HepG2 (cell line): ENCODE results near the gene LRRIQ4. TPM values are rescaled to one million over a fixed set of nuclear protein-coding genes. Genes with fewer than 3 reads are reported as not detected.

Source experiments
- ATAC-seq: fragments of 200-7000 bp; cut with Tn5 transposase; 3 replicates; pipeline ENCODE4 v1.9.1; 2020; ENCODE audit warnings: mild to moderate bottlenecking, moderate library complexity
- BruUV-seq: library from RNA; stranded (reverse); fragments of 400-500 nt; replicated peaks from 2 replicates; lab custom pipeline; 2021; lab: Mats Ljungman, UMichigan
- CTCF ChIA-PET: fragments of 300-600 bp; formaldehyde crosslinking; extraction: SDS; loops from one replicate; lab custom pipeline; 2021; ENCODE audit warnings: low total read pairs, inconsistent platforms, low intra/inter-chr PET ratio; lab: Yijun Ruan, JAX
- POLR2A ChIA-PET: fragments of 350-600 bp; sonication (Branson Sonifier 250); formaldehyde crosslinking; loops from one replicate; lab custom pipeline; 2020; ENCODE audit warnings: antibody characterized with exemption, inconsistent platforms; lab: Yijun Ruan, JAX
- DNase-seq: peaks from one replicate; pipeline ENCODE4 v3.0.0-alpha.2; 2015; ENCODE audit warnings: low spot score
- FAIRE-seq: peaks from 3 replicates; lab custom pipeline; 2011; peaks lifted over from hg19 to GRCh38; lab: Jason Lieb, UNC
- H2AFZ ChIP-seq: one replicate; pipeline ENCODE4 v1.6.1; 2011; ENCODE audit warnings: low read length, inconsistent platforms
- H3K27ac ChIP-seq: fragments of 300-600 bp; 3 replicates; pipeline ENCODE4 v1.8.0; 2011; ENCODE audit warnings: mixed run types, mild to moderate bottlenecking, mixed read lengths, low read length, inconsistent platforms; ENCODE audit not compliant: insufficient read depth; ENCODE audit errors: extremely low read length
- H3K27me3 ChIP-seq, 2 experiments: fragments of 200-600 bp in 1 of 2; 2 replicates in 1 of 2; 3 replicates in 1 of 2; pipeline versions ENCODE4 v1.6.0 to v1.8.0; 2011; ENCODE audit warnings: low read length in 2 of 2, mild to moderate bottlenecking in 2 of 2, moderate library complexity in 2 of 2, inconsistent platforms in 1 of 2; ENCODE audit not compliant: insufficient read depth in 2 of 2, control insufficient read depth in 1 of 2
- H3K36me3 ChIP-seq, 2 experiments: fragments of 200-600 bp in 1 of 2; replicated peaks in 1 of 2; 2 replicates in 1 of 2; 3 replicates in 1 of 2; pipeline versions ENCODE4 v1.5.1 to v1.8.0; 2011; ENCODE audit warnings: low read length in 2 of 2, inconsistent platforms in 1 of 2; ENCODE audit not compliant: insufficient read depth in 2 of 2, control insufficient read depth in 1 of 2
- H3K4me1 ChIP-seq: 2 replicates; pipeline ENCODE4 v1.5.1; 2012; ENCODE audit warnings: low read length, inconsistent platforms; ENCODE audit not compliant: insufficient read depth
- H3K4me2 ChIP-seq: 2 replicates; pipeline ENCODE4 v1.6.0; 2011; ENCODE audit warnings: low read depth, low read length, inconsistent platforms
- H3K4me3 ChIP-seq, 3 experiments: fragments of 200-600 bp in 1 of 3; sonication (generic), shearing (Covaris generic) in 1 of 3; replicated peaks in 1 of 3; 2 replicates each; pipeline ENCODE4 v1.5.1; 2011 to 2016; ENCODE audit warnings: low read length in 3 of 3, inconsistent platforms in 2 of 3, low read depth in 2 of 3, mild to moderate bottlenecking in 2 of 3, control low read depth in 1 of 3, mixed read lengths in 1 of 3; ENCODE audit not compliant: insufficient read depth in 1 of 3
- H3K79me2 ChIP-seq: one replicate; pipeline ENCODE4 v1.6.1; 2011; ENCODE audit warnings: low read length, inconsistent platforms; ENCODE audit not compliant: insufficient read depth
- H3K9ac ChIP-seq: 2 replicates; pipeline ENCODE4 v1.6.0; 2011; ENCODE audit warnings: mild to moderate bottlenecking, low read depth, low read length, inconsistent platforms; ENCODE audit not compliant: insufficient read depth
- H3K9me3 ChIP-seq: 2 replicates; pipeline ENCODE4 v1.5.1; 2012; ENCODE audit warnings: mild to moderate bottlenecking, low read length
- H4K20me1 ChIP-seq: 2 replicates; pipeline ENCODE4 v1.6.0; 2011; ENCODE audit warnings: inconsistent platforms, mild to moderate bottlenecking, low read length, moderate library complexity; ENCODE audit not compliant: insufficient read depth
- AHDC1 ChIP-seq: sonication (generic); formaldehyde crosslinking; IDR thresholded peaks from 2 replicates; pipeline ENCODE4 v1.5.1; 2020; ENCODE audit warnings: mild to moderate bottlenecking, missing genetic modification reagents, borderline replicate concordance
- ATF5 ChIP-seq: sonication (generic); formaldehyde crosslinking; IDR thresholded peaks from 2 replicates; pipeline ENCODE4 v1.4.0; 2020; ENCODE audit warnings: mild to moderate bottlenecking, low read depth, missing genetic modification reagents
- HMGXB3 ChIP-seq: sonication (generic); formaldehyde crosslinking; IDR thresholded peaks from 2 replicates; pipeline ENCODE4 v1.4.0; 2020; ENCODE audit warnings: missing genetic modification reagents, borderline replicate concordance
- LBX2 ChIP-seq: sonication (generic); formaldehyde crosslinking; IDR thresholded peaks from 2 replicates; pipeline ENCODE4 v1.5.0; 2020; ENCODE audit warnings: missing genetic modification reagents, mild to moderate bottlenecking, borderline replicate concordance
- MIER3 ChIP-seq: IDR thresholded peaks from 2 replicates; pipeline ENCODE4 v1.6.1; 2016; ENCODE audit warnings: missing compliant biosample characterization, borderline replicate concordance
- MXD4 ChIP-seq: IDR thresholded peaks from 2 replicates; pipeline ENCODE4 v1.6.1; 2016; ENCODE audit warnings: mild to moderate bottlenecking, missing biosample characterization, missing genetic modification reagents
- PAX8 ChIP-seq: sonication (generic); formaldehyde crosslinking; IDR thresholded peaks from 2 replicates; pipeline ENCODE4 v1.8.0; 2022; ENCODE audit warnings: mild to moderate bottlenecking, missing genetic modification reagents, borderline replicate concordance
- ZNF251 ChIP-seq: sonication (generic); formaldehyde crosslinking; IDR thresholded peaks from 2 replicates; pipeline ENCODE4 v1.9.0; 2021; ENCODE audit warnings: mild to moderate bottlenecking, missing genetic modification reagents
- ZNF263 ChIP-seq: sonication (generic); formaldehyde crosslinking; IDR thresholded peaks from 2 replicates; pipeline ENCODE4 v1.4.0; 2020; ENCODE audit warnings: missing genetic modification reagents
- ZNF670 ChIP-seq: sonication (generic); formaldehyde crosslinking; IDR thresholded peaks from 2 replicates; pipeline ENCODE4 v1.8.0; 2022; ENCODE audit warnings: mild to moderate bottlenecking, missing genetic modification reagents, borderline replicate concordance
- WGBS: methylation state at CpG from one replicate; pipeline ENCODE4 v1.1.6; 2017; ENCODE audit warnings: low lambda C conversion rate; 5-methylcytosine and 5-hydroxymethylcytosine counted together
- in situ Hi-C: cut with HindIII; loops from 2 replicates; pipeline ENCODE4 v1.10.0; 2017; ENCODE audit warnings: low pct_unique_long_range_greater_than_20kb; ENCODE audit not compliant: extremely low pct_ligation_motif_present
- intact Hi-C: fragments of 100-400 bp; cut with micrococcal nuclease; formaldehyde crosslinking; loops from one replicate; pipeline ENCODE4 v1.10.0; 2022; ENCODE audit not compliant: unreplicated experiment
- polyA plus RNA-seq, 8 experiments: library from polyadenylated mRNA; depleted of rRNA in 3 of 8; stranded (reverse) in 7 of 8; unstranded in 1 of 8; fragments of >200 nt; fragmentation: Illumina TruSeq in 4 of 8; extraction: Trizol in 4 of 8; gene quantifications; 2 replicates each; pipeline versions ENCODE4 v1.2.1 to v1.2.3, GENCODE V29; 2011 to 2016; ENCODE audit warnings: low read depth in 4 of 8, missing spikeins in 1 of 8, mixed read lengths in 1 of 8; ENCODE audit not compliant: insufficient read depth in 1 of 8
- total RNA-seq, 5 experiments: library from RNA; depleted of rRNA; stranded (reverse); fragments of >200 nt; fragmentation: Illumina TruSeq; extraction: Trizol; gene quantifications; 2 replicates each; pipeline ENCODE4 v1.2.3, GENCODE V29; 2016; ENCODE audit warnings: low read depth in 1 of 5

Gene LRRIQ4
- total and polyA plus RNA-seq, 2 of the 13 experiments (the other 11 are each of a cell fraction or from before 2014, with no cell fraction given) = not detected

- H3K4me2 ChIP-seq = no peak overlapping the region
- H3K4me1 ChIP-seq = no peaks in the 10 kb centered on the region
- H4K20me1 ChIP-seq = no peaks in the 10 kb centered on the region
- ATAC-seq = no peak
- H3K79me2 ChIP-seq = no peaks in the 10 kb centered on the region
- TF ChIP-seq ZNF251 (CRISPR knock-in tag) (no peak), MIER3 (CRISPR knock-in tag) (no peak), ATF5 (no peak), ZNF263 (CRISPR knock-in tag) (no peak), AHDC1 (CRISPR knock-in tag) (no peak), HMGXB3 (no peak), ZNF670 (CRISPR knock-in tag) (no peak), LBX2 (CRISPR knock-in tag) (no peak), MXD4 (no peak), PAX8 (CRISPR knock-in tag) (no peak)
- H3K27ac ChIP-seq = no peak overlapping the region
- in situ Hi-C loops = no loop called here
- WGBS = 27% methylated on average over 6 of the region's 6 CpGs
- H3K27me3 ChIP-seq = peaks cover 0 to 17% of the 10 kb centered on the region in 2 experiments; a peak in 3 of 5 replicates
- intact Hi-C loops = no loop called here
- H3K4me3 ChIP-seq = no peak overlapping the region
- CTCF ChIA-PET = no interaction called here
- H3K36me3 ChIP-seq = no peaks in the 10 kb centered on the region
- no peaks in the 10 kb centered on the region for H3K9me3 ChIP-seq
- BruUV-seq = no TSS peak
- POLR2A ChIA-PET = no interaction called here
- no peak overlapping the region for H3K9ac ChIP-seq
- no peak for DNase-seq
- FAIRE-seq = no peak
- H2AFZ ChIP-seq = no peak overlapping the region
These were observed 10.3 kb downstream of the LRRIQ4 start for GRCh38 chr3:169822983-169823382.
